Measurements from ENCODE around the gene PLK2. TPM values are rescaled to one million over a fixed set of nuclear protein-coding genes. Genes with fewer than 3 reads are reported as not detected.

Gene PLK2
- total and polyA plus RNA-seq, 2 of the 4 experiments (the other 2 are of a cell fraction) = 129 to 337 TPM

- WGBS, 2 experiments (ENCODE audit: extremely low coverage in 2 of 2, insufficient read length in 1 of 2) = no CpG with 5 or more reads among the region's 2 CpGs
- Histone ChIP-seq H3K9ac (ENCODE audit: low read depth, low read length) (no peak overlapping the region), H4K91ac (ENCODE audit: insufficient read depth, low read depth, low read length) (no peak overlapping the region), H2AFZ (replicated peaks; ENCODE audit: low read length, poor library complexity) (no peak overlapping the region), H4K20me1 (ENCODE audit: insufficient read depth, low read length) (no peaks in the 10 kb centered on the region), H2BK5ac (ENCODE audit: low read depth, low read length, poor library complexity, severe bottlenecking) (no peak overlapping the region), H3K79me1 (ENCODE audit: low read depth in 1 of 2, low read length in 2 of 2) (no peaks in the 10 kb centered on the region), H3K14ac (replicated peaks; ENCODE audit: low read depth, low read length) (no peak overlapping the region), H3K56ac (ENCODE audit: extremely low read depth, insufficient read depth, low read length) (no peak overlapping the region), H4K8ac (ENCODE audit: low read depth in 2 of 2, low read length in 2 of 2) (no peak overlapping the region), H2AK9ac (replicated peaks; ENCODE audit: low read depth, low read length, poor library complexity) (no peak overlapping the region), H3K4ac (ENCODE audit: low read depth, low read length) (no peak overlapping the region), H3K27ac (ENCODE audit: insufficient read depth, low read length) (no peak overlapping the region), H2BK120ac (ENCODE audit: low read depth, low read length) (no peak overlapping the region), H2AK5ac (ENCODE audit: low read depth, low read length) (no peak overlapping the region), H3K4me1 (ENCODE audit: control insufficient read depth, insufficient read depth, low read length) (no peaks in the 10 kb centered on the region), H3K27me3 (ENCODE audit: control insufficient read depth, insufficient read depth, low read length) (peaks cover 3% of the 10 kb centered on the region), H3K9me1 (ENCODE audit: insufficient read depth, low read length) (no peaks in the 10 kb centered on the region), H3K23ac (ENCODE audit: low read depth, low read length) (no peak overlapping the region), H3K9me3 (ENCODE audit: control insufficient read depth, insufficient read depth, low read length) (no peaks in the 10 kb centered on the region), H2BK15ac (ENCODE audit: low read depth, low read length) (no peak overlapping the region), H2BK20ac (ENCODE audit: low read depth, low read length) (no peak overlapping the region), H3K18ac (ENCODE audit: low read depth, low read length) (no peak overlapping the region), H3K4me3 (ENCODE audit: insufficient read depth, low read depth, low read length) (no peak overlapping the region), H4K5ac (ENCODE audit: low read depth, low read length) (no peak overlapping the region), H3K4me2 (ENCODE audit: low read depth, low read length) (no peak overlapping the region), H3K36me3 (ENCODE audit: control insufficient read depth, insufficient read depth, low read length) (no peaks in the 10 kb centered on the region)
- DNase-seq (no peak), ATAC-seq (ENCODE audit: low read depth) (no peak)
- ChIA-PET POLR2A (ENCODE audit: unreplicated experiment) (no interaction called here), CTCF (no interaction called here)
- TF ChIP-seq CEBPB (IDR thresholded peaks at IDR 0.05; ENCODE audit: low read depth, low read length) (no peak), MXI1 (IDR thresholded peaks at IDR 0.05; ENCODE audit: borderline replicate concordance, low read depth, low read length) (no peak), MAZ (IDR thresholded peaks at IDR 0.05; ENCODE audit: borderline replicate concordance, low read depth, low read length) (no peak), POLR2A (IDR thresholded peaks at IDR 0.05; ENCODE audit: low read depth, low read length) (no peak), RFX5 (IDR thresholded peaks at IDR 0.05; ENCODE audit: low read depth, low read length) (no peak), ELK1 (IDR thresholded peaks at IDR 0.05; ENCODE audit: borderline replicate concordance, low read depth, low read length) (no peak), RCOR1 (IDR thresholded peaks at IDR 0.05; ENCODE audit: insufficient replicate concordance, low read length) (no peak), SMC3 (IDR thresholded peaks at IDR 0.05; ENCODE audit: low read depth, low read length) (no peak), USF2 (IDR thresholded peaks at IDR 0.05; ENCODE audit: low read depth, low read length) (no peak), NFE2L2 (IDR thresholded peaks at IDR 0.05; ENCODE audit: low read depth, low read length) (no peak)
- intact Hi-C loops (cut with micrococcal nuclease) (no loop called here), dilution Hi-C loops (cut with HindIII; ENCODE audit: low sequenced_read_pairs, unreplicated experiment) (no loop called here), in situ Hi-C loops (cut with MboI; ENCODE audit: low sequenced_read_pairs) (loop anchor here (10.0 kb wide), 1 partner anchor 339 kb away; no protein-coding TSS in a partner anchor)
- BruUV-seq (replicated peaks) = no TSS peak
These were observed 46.2 kb upstream of the PLK2 start for GRCh38 chr5:58505971-58506640.

All from IMR-90 (cell line).